HG03354 (cell line): ENCODE results near the gene KIF1A.

Experiments used
- ATAC-seq: cut with Tn5 transposase; IDR thresholded peaks from one replicate; pipeline ENCODE4 v1.9.1; 2021; ENCODE audit warnings: mild to moderate bottlenecking; ENCODE audit not compliant: unreplicated experiment, poor library complexity, severe bottlenecking

Gene KIF1A

DNA sequence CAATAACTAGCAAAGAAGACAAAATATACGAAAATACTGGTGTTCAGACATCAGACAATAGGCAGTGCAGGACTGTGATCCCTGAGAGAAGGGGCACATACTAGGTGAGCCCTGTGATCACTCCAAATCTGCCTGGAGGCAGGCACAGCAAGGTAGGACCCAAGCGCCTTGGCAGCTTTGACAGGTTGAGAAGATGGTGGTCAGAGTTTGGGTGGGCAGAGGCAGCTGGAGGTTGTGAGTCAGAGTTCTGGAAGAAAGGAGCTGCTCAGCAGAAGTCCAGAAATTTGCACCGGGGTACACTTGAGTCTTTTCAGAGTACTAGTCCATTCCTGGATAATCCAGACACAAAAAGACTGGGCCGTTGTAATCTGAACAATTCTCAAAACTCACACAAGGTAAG is 14.0 kb downstream of the KIF1A start:
- ATAC-seq: no peak

GRCh38 chr2:240803191-240803590 is 16.8 kb downstream of the KIF1A start:
- no peak for ATAC-seq

DNA sequence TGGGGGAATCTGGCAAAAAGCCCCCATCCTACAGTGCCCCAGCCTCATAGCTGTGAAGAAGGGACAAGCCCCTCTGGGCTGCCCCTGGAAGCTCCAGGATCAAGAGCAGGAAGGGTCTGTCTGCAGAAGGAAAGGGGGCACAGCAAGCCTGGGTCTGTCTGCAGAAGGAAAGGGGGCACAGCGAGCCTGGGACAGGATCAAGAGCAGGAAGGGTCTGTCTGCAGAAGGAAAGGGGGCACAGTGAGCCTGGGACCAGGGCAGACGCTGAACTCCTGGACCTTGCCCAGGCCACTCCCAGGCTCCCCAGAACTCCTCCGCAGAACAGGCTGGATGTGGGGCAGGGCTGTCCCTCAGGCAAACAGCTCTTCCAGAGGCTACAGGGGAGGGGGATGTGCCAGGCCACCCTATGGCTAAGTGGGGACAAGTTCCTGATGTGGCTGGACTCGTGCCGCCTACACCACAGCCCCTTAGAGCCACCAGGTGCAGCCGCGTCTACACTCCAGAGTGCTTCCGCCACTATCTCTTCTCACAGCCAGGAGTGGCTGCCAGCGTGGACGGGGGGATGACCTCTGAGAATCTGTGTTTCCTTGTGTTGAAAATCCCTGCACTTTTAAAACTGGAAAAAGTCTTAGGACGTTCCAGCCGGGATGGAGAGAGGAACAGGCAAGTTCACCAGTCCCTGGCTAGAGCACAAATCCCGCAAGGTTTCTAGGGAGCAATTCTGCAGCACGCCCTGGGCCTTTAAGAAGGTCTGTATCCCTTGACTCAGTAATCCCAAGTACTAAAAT is 20.8 kb downstream of the KIF1A start:
- no peak for ATAC-seq

- no peak for ATAC-seq
These were observed 21.6 kb downstream of the KIF1A start for GRCh38 chr2:240798327-240798905.

DNA sequence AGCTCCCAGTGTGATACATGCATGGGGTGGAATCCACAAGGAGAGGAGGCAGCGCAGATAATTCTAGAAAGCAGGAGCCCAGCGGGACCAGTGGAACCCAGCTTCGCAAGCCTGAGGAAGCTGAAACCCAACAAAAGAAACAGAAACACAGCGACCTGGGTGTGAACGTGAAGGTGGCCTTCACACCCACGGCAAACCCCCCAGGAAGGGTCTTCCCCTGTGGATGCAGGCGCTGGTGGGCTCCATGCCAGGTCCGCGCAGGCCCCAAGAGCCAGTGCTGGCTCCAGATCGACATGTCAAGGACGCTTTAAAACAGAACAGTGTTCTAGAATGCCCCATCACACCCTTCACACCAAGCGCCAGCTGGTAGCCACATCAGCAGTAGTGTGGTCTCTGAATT is 22.1 kb downstream of the KIF1A start:
- no peak for ATAC-seq

- ATAC-seq: no peak
These were observed 22.5 kb downstream of the KIF1A start for GRCh38 chr2:240797500-240797895.

GRCh38 chr2:240796543-240797499 is 23.2 kb downstream of the KIF1A start:
- no peak for ATAC-seq

- ATAC-seq: no peak
These were observed 24.0 kb downstream of the KIF1A start for GRCh38 chr2:240795916-240796510.

DNA sequence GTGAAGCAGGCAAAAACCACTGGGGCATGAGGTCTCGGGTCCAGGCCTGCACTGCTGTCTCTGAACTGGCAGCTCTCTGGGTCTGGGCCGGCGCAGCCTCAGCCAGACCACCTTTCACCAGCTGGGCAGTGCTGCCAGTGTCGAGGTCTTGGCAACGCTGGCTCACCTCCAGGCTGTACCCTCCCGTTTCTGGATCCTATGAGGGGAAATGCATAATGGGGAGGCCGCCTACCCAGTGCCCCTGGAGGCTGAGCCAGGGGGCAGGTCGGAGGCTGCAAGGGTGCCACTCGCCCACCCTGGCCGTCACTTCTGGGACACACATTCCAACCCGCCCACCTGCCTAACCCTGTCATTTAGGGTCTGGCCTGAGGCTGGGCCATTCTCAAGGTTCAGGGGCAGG is 24.6 kb downstream of the KIF1A start:
- no peak for ATAC-seq

DNA sequence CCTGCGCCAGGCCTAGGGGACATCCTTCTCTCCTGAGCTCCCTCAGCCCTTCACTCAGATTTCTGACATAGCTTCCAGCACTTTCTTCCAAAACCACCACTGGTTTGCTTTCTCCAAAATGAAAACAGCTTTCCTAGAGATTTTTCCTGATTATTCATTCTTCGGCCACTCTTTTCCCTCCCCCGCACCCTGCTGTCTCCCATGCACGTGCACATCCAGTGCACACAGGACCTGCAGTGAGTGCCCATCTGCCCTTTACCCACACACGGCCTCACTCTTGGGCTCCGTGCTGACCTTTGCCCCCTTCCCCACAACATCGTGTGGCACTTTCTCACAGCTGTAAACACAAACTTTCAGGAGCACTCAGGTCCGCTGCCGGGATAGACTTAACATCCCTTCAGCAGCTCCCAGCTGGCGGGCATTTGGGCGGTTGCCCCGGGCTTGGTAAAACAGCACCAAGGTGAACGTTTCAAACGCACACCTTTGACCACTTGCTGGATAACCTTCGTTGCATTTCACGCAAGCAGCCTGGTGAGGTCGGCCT is 25.8 kb downstream of the KIF1A start:
- no peak for ATAC-seq

GRCh38 chr2:240793313-240794177 is 26.5 kb downstream of the KIF1A start:
- no peak for ATAC-seq

- no peak for ATAC-seq
These were observed 27.2 kb downstream of the KIF1A start for GRCh38 chr2:240792629-240793312.

DNA sequence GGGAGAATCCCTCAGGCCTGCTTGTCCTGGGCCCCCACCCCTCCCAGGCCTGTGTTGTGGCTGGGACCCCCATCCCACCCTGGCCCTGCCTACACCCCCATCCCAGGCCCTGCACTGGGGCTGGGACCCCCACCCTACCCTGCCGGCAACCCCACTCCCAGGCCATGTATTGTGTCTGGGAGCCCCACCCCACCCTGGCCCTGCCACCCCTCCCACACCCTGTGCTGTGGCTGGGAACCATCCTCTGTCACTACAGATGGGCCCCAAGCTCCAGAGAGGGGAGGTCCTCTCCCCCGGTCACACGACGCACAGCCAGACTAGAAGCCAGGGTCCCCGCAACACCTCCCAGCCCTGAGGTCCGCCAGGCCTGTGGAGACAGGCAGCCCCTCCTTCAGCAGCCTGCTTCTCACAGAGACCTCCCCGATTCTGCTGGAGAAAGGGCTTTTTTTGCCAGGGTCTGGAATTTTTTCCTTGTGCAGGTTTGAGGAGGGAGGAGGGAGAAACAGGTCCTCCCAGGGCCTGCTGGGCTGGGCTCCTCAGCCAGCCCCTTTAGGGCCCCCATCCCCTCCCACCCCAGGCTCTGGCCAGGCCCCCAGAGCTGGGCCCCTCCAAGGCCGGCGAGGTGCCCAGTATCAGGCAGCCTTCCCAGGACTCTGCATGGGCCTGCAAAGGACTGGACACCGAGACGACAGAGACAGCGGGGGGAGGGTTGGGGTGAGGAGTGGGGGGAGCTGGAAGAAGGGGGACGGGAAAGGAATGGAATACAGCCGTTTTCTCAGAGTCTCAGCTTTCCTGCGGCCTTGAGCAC is 28.0 kb downstream of the KIF1A start:
- no peak for ATAC-seq

DNA sequence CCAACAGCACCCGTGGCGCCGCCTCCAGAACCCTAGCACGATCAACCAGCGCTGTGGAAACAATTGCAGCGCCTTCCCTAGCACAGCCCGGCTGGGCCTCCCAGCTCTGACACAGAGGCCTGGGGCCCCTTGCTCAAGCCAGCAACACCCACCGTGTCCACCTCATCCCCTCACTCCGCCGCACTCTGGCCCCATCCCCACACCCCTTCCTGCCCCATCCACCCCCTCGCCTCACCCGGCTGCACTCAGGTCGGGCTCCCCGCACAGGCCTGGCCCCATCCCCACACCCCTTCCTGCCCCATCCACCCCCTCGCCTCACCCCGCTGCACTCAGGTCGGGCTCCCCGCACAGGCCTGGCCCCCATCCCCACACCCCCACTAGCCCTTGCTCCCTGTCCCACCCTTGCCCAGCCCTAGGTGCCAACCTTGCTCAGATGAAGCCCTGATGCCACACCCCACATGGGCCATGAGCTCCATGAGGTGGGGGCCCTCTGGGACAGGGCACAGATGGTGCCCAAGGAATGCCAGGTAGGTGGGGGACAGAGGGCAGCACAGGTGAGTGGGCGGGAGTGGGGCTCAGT is 28.7 kb downstream of the KIF1A start:
- ATAC-seq: no peak

DNA sequence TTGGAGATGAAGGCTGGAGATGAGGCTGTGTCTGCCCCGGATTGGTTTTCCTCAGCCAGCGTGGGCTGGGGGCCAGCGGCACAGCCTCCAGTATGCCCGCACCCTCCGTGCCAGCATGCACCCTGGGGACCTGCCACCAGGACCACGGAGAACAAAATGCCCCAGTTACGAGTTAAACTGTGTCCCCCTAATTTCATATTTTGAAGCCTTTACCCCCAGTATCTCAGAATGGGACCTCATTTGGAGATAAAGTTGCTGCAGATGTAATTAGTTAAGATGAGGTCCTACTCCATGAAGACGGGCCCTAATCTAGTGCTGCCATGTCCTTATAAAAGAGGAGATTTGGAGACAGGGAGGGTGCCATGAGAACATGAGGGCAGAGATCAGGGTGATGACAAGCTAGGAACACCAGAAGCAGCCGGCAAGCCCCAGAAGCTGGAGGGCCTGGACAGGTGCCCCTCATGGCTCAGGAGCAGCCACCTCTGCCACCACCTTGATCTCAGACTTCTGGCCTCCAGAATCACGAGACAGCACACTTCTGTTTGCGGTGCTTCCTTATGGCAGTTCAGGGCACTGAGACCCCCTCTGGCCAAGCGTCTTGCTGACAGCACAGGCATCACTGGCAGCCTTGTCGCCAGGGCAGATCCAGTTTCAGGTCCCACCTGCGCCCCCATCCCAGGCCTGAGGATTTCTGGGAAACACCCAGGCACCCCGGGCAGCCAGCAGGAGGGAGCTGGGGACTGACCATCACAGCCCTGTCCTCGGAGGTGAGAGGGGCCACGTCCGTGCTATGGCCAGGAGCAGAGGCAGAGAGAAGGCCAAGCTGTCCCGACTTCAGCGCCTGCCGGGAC is 29.4 kb downstream of the KIF1A start:
- ATAC-seq: no peak
